ENCODE measurements around the gene COIL. TPM values are rescaled to one million over a fixed set of nuclear protein-coding genes. Genes with fewer than 3 reads are reported as not detected.

Gene COIL
- total and polyA plus RNA-seq, 2 of the 13 experiments (the other 11 are each of a cell fraction or from before 2014, with no cell fraction given) = 8.1 to 29.4 TPM

DNA sequence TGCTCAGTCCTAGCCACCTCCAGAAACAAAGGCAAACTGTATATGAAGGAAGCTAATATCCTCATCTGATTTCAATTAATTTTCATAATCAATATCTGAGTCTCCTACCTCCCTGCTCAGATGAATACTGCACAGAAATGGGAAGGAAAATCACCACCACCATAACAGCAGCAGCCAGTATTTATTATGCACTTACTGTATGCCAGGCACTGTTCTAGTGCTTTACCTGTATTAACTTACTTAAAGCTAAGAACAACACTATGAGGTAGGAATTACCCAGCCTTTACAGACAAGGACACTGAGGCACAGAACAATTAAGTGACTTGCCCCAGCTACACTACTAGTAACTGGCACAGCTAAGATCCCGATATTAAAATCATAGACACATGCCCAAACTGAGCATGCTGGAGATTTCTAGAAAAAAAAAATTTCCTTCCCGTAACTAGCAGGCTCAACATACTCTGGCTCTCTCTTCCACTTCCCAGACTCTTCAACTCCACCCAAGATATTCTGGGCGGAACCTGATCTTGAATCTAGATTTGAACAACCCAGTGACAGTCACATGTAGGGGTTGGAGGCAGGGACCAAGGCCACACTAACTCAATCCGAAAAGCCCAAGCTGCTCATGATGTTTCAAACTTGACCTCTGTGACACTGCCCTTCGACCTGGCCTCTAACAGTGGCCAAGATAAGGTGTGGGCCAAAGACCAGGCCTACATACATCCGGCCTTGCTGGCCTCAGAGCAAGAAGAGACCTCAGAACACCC, 50.9 kb downstream of the COIL start (continued):
- TF ChIP-seq SNAPC2 (CRISPR knock-in tag; IDR thresholded peaks at IDR 0.05) (no peak), RORA (CRISPR knock-in tag; IDR thresholded peaks at IDR 0.05) (no peak), ISL2 (CRISPR knock-in tag; IDR thresholded peaks at IDR 0.05) (no peak), JUND (CRISPR knock-in tag; IDR thresholded peaks at IDR 0.05) (no peak), ZNF510 (CRISPR knock-in tag; IDR thresholded peaks at IDR 0.05; ENCODE audit: low read depth) (no peak), HDAC1 (CRISPR knock-in tag; IDR thresholded peaks at IDR 0.05) (peak; percentile 60; the same call in 1 of the 2 replicates), ZSCAN30 (CRISPR knock-in tag; IDR thresholded peaks at IDR 0.05) (no peak), AHR (CRISPR knock-in tag; IDR thresholded peaks at IDR 0.05) (no peak), RBAK (CRISPR knock-in tag; IDR thresholded peaks at IDR 0.05) (no peak), PHF20 (CRISPR knock-in tag; IDR thresholded peaks at IDR 0.05) (no peak), SAFB2 (CRISPR knock-in tag; IDR thresholded peaks at IDR 0.05; ENCODE audit: borderline replicate concordance, low read depth) (no peak), TMF1 (CRISPR knock-in tag; IDR thresholded peaks at IDR 0.05; ENCODE audit: low read depth) (no peak), ZBTB7B (CRISPR knock-in tag; IDR thresholded peaks at IDR 0.05) (0 out of 2 replicates have a peak, but pooled peaks have one; percentile 48), SMARCE1 (IDR thresholded peaks at IDR 0.05; ENCODE audit: borderline replicate concordance) (no peak), TEAD3 (CRISPR knock-in tag; optimal IDR thresholded peaks at IDR 0.05; ENCODE audit: borderline replicate concordance) (peak; percentile 62), ZNF589 (CRISPR knock-in tag; conservative IDR thresholded peaks at IDR 0.05) (no peak), SCMH1 (CRISPR knock-in tag; IDR thresholded peaks at IDR 0.05; ENCODE audit: borderline replicate concordance) (no peak), KMT2A (CRISPR knock-in tag; IDR thresholded peaks at IDR 0.05) (peak; percentile 20; the same call in 1 of the 2 replicates), ZNF558 (CRISPR knock-in tag; IDR thresholded peaks at IDR 0.05; ENCODE audit: borderline replicate concordance) (no peak)
- TF ChIP-seq, protein P1, sequence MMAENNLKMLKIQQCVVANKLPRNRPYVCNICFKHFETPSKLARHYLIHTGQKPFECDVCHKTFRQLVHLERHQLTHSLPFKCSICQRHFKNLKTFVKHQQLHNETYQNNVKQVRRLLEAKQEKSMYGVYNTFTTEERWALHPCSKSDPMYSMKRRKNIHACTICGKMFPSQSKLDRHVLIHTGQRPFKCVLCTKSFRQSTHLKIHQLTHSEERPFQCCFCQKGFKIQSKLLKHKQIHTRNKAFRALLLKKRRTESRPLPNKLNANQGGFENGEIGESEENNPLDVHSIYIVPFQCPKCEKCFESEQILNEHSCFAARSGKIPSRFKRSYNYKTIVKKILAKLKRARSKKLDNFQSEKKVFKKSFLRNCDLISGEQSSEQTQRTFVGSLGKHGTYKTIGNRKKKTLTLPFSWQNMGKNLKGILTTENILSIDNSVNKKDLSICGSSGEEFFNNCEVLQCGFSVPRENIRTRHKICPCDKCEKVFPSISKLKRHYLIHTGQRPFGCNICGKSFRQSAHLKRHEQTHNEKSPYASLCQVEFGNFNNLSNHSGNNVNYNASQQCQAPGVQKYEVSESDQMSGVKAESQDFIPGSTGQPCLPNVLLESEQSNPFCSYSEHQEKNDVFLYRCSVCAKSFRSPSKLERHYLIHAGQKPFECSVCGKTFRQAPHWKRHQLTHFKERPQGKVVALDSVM (CRISPR knock-in tag; IDR thresholded peaks at IDR 0.05) = no peak
- TF ChIP-seq, protein P2, sequence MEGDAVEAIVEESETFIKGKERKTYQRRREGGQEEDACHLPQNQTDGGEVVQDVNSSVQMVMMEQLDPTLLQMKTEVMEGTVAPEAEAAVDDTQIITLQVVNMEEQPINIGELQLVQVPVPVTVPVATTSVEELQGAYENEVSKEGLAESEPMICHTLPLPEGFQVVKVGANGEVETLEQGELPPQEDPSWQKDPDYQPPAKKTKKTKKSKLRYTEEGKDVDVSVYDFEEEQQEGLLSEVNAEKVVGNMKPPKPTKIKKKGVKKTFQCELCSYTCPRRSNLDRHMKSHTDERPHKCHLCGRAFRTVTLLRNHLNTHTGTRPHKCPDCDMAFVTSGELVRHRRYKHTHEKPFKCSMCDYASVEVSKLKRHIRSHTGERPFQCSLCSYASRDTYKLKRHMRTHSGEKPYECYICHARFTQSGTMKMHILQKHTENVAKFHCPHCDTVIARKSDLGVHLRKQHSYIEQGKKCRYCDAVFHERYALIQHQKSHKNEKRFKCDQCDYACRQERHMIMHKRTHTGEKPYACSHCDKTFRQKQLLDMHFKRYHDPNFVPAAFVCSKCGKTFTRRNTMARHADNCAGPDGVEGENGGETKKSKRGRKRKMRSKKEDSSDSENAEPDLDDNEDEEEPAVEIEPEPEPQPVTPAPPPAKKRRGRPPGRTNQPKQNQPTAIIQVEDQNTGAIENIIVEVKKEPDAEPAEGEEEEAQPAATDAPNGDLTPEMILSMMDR (CRISPR knock-in tag; IDR thresholded peaks at IDR 0.05) = no peak
- TF ChIP-seq, protein P3, sequence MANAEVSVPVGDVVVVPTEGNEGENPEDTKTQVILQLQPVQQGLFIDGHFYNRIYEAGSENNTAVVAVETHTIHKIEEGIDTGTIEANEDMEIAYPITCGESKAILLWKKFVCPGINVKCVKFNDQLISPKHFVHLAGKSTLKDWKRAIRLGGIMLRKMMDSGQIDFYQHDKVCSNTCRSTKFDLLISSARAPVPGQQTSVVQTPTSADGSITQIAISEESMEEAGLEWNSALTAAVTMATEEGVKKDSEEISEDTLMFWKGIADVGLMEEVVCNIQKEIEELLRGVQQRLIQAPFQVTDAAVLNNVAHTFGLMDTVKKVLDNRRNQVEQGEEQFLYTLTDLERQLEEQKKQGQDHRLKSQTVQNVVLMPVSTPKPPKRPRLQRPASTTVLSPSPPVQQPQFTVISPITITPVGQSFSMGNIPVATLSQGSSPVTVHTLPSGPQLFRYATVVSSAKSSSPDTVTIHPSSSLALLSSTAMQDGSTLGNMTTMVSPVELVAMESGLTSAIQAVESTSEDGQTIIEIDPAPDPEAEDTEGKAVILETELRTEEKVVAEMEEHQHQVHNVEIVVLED (CRISPR knock-in tag; IDR thresholded peaks at IDR 0.05; ENCODE audit: borderline replicate concordance) = no peak
- TF ChIP-seq, protein P4, sequence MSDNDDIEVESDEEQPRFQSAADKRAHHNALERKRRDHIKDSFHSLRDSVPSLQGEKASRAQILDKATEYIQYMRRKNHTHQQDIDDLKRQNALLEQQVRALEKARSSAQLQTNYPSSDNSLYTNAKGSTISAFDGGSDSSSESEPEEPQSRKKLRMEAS (IDR thresholded peaks at IDR 0.05) = peak; percentile 59; the same call in 1 of the 2 replicates
- TF ChIP-seq, protein P5, sequence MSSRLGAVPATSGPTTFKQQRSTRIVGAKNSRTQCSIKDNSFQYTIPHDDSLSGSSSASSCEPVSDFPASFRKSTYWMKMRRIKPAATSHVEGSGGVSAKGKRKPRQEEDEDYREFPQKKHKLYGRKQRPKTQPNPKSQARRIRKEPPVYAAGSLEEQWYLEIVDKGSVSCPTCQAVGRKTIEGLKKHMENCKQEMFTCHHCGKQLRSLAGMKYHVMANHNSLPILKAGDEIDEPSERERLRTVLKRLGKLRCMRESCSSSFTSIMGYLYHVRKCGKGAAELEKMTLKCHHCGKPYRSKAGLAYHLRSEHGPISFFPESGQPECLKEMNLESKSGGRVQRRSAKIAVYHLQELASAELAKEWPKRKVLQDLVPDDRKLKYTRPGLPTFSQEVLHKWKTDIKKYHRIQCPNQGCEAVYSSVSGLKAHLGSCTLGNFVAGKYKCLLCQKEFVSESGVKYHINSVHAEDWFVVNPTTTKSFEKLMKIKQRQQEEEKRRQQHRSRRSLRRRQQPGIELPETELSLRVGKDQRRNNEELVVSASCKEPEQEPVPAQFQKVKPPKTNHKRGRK (CRISPR knock-in tag; IDR thresholded peaks at IDR 0.05) = no peak
